GM18909 (cell line): ENCODE data around the gene DYTN.

Experiments used
- ATAC-seq: cut with Tn5 transposase; IDR thresholded peaks from one replicate; pipeline ENCODE4 v1.9.1; 2021; ENCODE audit warnings: mild to moderate bottlenecking; ENCODE audit not compliant: unreplicated experiment, poor library complexity

DYTN gene

GRCh38 chr2:206701952-206702605, 16.1 kb downstream of the DYTN start:
- ATAC-seq: no peak

GRCh38 chr2:206700156-206700555, 18.0 kb downstream of the DYTN start:
- ATAC-seq: no peak

- no peak for ATAC-seq
Observed at GRCh38 chr2:206698811-206699210, 19.4 kb downstream of the DYTN start.

GRCh38 chr2:206696910-206697309, 21.3 kb downstream of the DYTN start:
- ATAC-seq: no peak

- ATAC-seq: peak; percentile 73
Observed at GRCh38 chr2:206693399-206694137, 24.6 kb downstream of the DYTN start.

GRCh38 chr2:206692971-206693370, 25.2 kb downstream of the DYTN start:
- ATAC-seq: no peak

- ATAC-seq: no peak
Observed at GRCh38 chr2:206688990-206689389, 29.2 kb downstream of the DYTN start.

- no peak for ATAC-seq
Observed at GRCh38 chr2:206688453-206688852, 29.7 kb downstream of the DYTN start.

- ATAC-seq: no peak
Observed at GRCh38 chr2:206683546-206683945, 34.6 kb downstream of the DYTN start.

- no peak for ATAC-seq
Observed at GRCh38 chr2:206670531-206671319, 47.5 kb downstream of the DYTN start.

- ATAC-seq: no peak
Observed at GRCh38 chr2:206665251-206665650, 52.9 kb downstream of the DYTN start.

GRCh38 chr2:206657087-206657486, 61.1 kb downstream of the DYTN start:
- ATAC-seq: no peak

- no peak for ATAC-seq
Observed at GRCh38 chr2:206647985-206648384, 70.2 kb downstream of the DYTN start.

GRCh38 chr2:206642075-206643025, 75.8 kb downstream of the DYTN start, which contains the start of gene FAM237A:
FAM237A (plus strand) TSS chr2:206642487; CDS start chr2:206644237, 1,750 bp downstream.
- no peak for ATAC-seq

- ATAC-seq: no peak
Observed at GRCh38 chr2:206641226-206641625, 77.0 kb downstream of the DYTN start.

- no peak for ATAC-seq
Observed at GRCh38 chr2:206639636-206640035, 78.6 kb downstream of the DYTN start.

- ATAC-seq: no peak
Observed at GRCh38 chr2:206635015-206635414, 83.2 kb downstream of the DYTN start.

GRCh38 chr2:206631340-206631739, 86.9 kb downstream of the DYTN start:
- ATAC-seq: no peak

GRCh38 chr2:206627632-206628031, 90.6 kb downstream of the DYTN start:
- ATAC-seq: no peak

- ATAC-seq: no peak
Observed at GRCh38 chr2:206626108-206626507, 92.1 kb downstream of the DYTN start.
